Omental fat pad (tissue), 4 donors: ENCODE data around the gene VEGFA. TPM values are rescaled to one million over a fixed set of nuclear protein-coding genes. Genes with fewer than 3 reads are reported as not detected.
A peak's percentile ranks its signal among the peaks of the same experiment; 100 is the strongest.

Experiments used
- ATAC-seq: fragments of 150-250 bp; one replicate; pipeline ENCODE4 v1.9.1; 2016; ENCODE audit warnings: mild to moderate bottlenecking, moderate library complexity; ENCODE audit not compliant: low FRiP score
- DNase-seq: peaks from one replicate; pipeline ENCODE4 v3.0.0-alpha.2; 2019; ENCODE audit warnings: low spot score
- total RNA-seq, 4 donors: library from RNA; depleted of rRNA; stranded (reverse); fragments of >200 nt; gene quantifications; one replicate each; pipeline ENCODE4 v1.1.0, GENCODE V29; 2016
- TF ChIP-seq, protein P1 (sequence below), 3 donors: fragments of 450-650 bp; IDR thresholded peaks; one replicate each; pipeline ENCODE4 v1.5.1; 2016 to 2017; ENCODE audit warnings: antibody characterized with exemption in 3 of 3, mild to moderate bottlenecking in 3 of 3, moderate library complexity in 2 of 3

The VEGFA gene
- total RNA-seq, 4 donors from 2014 or later, result 157 to 656 (median 510) TPM

DNA sequence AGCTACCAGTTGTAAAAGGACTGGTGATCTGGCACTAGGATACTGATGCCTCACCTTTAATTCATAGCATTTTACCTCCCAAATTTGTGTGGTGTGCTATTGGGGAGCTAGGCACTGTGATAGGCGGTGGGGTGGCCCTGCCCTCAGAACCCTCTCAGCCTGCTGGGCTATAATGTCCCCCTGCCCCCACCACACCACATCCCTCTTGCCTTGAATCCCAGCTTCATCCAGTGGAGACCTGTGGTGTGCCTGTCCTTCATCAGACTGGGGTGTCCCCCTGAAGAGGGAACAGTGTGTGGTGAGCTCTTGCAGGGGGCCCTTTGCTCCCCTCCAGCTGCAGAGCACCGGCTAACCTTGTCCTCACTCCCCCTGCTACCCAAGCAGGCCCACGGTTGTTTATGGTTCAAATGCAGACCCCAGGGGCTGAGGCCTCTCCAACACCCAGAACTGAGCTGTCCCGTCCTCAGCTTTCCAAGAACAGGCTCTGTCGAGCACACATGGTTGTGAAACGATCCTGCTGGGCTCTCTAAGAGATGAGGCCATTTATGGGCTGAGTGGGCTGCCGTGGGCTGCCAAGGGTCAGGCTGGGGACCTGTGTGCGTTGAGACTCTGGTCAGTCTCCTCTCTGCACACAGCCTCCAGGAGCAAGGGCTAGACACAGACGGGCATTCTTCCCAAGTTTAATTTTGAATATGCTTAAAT, 26.9 kb upstream of the VEGFA start:
- no peak for ATAC-seq
- no peak for DNase-seq
- TF ChIP-seq, protein P1, sequence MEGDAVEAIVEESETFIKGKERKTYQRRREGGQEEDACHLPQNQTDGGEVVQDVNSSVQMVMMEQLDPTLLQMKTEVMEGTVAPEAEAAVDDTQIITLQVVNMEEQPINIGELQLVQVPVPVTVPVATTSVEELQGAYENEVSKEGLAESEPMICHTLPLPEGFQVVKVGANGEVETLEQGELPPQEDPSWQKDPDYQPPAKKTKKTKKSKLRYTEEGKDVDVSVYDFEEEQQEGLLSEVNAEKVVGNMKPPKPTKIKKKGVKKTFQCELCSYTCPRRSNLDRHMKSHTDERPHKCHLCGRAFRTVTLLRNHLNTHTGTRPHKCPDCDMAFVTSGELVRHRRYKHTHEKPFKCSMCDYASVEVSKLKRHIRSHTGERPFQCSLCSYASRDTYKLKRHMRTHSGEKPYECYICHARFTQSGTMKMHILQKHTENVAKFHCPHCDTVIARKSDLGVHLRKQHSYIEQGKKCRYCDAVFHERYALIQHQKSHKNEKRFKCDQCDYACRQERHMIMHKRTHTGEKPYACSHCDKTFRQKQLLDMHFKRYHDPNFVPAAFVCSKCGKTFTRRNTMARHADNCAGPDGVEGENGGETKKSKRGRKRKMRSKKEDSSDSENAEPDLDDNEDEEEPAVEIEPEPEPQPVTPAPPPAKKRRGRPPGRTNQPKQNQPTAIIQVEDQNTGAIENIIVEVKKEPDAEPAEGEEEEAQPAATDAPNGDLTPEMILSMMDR (IDR thresholded peaks at IDR 0.05), result no peak

DNA sequence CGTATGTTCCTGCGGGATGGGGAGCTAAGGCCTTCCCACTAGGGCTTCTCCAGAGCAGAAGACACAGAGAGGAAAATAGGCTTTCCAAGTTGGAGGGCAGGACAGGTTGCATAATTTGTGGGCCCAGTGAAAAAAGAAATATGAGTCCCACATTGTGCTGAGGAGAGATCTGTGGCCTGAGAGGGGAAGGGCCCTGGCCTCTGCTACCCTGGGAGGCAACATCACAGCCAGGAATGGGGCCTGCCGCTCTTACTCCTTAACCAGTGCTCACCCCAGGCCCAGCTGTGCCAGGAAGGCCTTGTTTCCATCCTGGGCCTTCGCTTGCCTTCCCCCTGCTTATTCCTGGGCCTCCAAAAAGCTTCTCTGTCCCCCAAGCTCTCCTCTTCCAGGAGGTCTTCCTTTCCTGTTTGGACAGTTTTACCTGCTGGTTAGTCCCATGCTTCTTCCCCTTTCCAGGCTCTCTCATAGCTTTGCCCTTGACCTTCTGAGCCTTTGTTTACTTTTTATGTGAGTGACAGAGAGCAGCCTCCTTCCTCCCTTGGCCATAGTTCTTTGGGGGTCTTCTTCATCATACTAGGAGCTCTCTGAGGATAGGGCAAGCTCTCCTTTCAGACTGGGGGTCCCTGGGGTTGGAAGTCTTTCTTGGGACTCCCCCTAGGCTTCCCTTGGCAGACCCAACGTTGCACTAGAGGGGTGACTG, 26.2 kb upstream of the VEGFA start:
- DNase-seq, result no peak

DNA sequence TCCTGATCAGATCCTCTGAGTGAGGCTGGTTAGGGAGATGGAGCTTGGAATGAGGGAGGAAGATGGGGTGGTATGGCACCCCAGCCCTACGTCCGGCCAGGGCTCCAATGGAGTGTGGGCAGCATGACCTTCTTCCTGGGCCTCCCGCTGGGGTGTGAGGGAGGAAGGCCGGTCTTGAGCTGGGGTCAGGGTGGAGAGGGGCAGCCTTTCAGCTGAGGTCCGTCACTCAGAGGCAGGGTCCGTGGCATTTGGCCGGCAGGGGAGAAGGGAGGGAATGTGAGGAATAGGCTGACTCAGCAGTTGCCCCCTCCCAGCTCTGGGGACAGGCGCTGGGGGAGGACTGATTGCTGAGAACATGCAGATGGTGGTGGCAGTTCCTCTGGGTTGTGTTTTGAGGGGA, 25.5 kb upstream of the VEGFA start:
- no peak for DNase-seq
- TF ChIP-seq, protein P1 (IDR thresholded peaks at IDR 0.05), result no peak
- no peak for ATAC-seq

More for the DNA sequence above, 26.2 kb upstream of the VEGFA start:
- TF ChIP-seq, protein P1 (IDR thresholded peaks at IDR 0.05), result no peak
- ATAC-seq, result no peak

DNA sequence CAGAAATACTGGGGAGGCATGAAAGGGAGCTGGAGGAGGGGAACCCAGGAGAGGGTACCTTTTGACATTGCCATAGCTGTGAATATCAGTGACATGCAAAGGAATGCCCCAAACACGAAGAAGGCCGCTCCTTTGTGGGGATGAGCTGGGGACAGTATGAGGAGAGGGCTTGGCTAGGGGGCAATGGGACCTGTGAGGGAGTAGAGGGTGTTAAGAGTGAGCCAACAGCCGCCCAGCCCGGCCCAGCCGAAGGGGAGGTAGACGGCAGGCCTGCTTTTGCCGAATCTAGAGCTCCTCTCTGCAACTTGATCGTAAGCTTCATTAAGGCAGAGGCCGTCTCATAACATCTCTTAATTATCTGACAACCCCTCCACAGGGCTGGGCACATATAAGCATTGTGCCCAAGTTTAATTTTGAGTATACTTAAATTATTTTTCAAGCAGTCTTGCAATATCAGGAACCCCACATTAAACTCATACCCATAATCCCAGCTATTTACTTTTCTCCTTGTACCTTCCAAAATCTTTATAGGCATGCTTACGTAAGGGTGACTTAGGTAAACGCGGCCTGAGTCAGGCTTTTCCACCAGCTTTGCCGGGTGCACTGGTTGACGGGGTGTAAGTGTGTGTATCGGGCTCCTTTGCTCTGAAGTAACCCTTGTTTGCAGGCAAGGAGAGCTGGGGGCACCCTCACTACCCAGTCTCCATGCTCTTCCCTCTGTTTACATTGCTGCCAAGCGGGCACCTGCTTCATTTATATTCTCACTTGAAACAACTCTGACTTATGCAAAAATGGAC, 24.9 kb upstream of the VEGFA start:
- no peak for DNase-seq
- TF ChIP-seq, protein P1 (IDR thresholded peaks at IDR 0.05), result no peak
- no peak for ATAC-seq

DNA sequence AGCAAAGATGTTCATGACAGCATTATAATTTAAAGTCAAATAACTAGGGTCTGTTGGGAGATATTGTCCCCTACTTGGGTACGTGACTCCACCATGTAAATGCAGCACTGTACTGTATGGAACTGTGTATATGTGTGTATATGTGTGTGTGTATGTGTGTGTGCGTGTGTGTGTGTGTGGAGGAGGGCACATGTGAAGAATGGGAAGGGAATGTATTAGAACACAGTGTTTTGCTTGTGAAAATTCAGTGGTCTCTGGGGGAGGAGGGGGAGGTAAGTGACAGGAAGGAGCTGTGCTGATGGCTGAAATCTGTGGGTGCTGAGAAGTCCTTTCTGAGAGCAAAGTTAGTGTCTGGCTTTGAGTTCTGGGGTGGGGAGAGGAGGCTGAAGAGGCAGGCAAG, 23.9 kb upstream of the VEGFA start:
- ATAC-seq, result no peak
- DNase-seq, result no peak
- TF ChIP-seq, protein P1 (IDR thresholded peaks at IDR 0.05), result no peak

DNA sequence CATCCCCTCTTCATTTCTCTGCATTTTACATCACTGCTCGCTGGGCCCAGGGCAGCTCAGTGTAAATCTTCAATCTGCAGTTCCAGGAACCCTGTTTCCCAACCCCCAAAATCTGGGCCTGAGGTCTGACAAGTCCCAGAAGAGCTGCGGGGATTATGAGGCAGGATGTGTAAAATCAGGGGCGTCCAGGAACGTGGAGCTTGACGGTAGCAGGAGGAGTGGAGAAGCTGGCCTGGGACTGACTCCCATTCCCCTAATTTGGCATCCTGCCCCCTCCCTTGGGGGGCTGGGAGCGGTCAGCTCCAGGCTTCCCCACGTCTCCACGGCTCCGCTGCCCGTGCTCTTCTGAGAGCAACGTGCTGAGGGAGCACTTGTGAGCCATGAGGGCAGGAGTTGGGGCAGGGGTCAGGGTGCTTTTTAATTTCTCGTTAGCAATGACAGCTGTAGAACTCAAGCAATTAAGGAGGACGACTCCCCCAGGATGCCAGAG, 23.4 kb upstream of the VEGFA start:
- peak; percentile 35 for ATAC-seq
- peak; percentile 22 for DNase-seq
- TF ChIP-seq, protein P1 (IDR thresholded peaks at IDR 0.05), result no peak
